ENCODE results near the gene PTPRF.

DNA sequence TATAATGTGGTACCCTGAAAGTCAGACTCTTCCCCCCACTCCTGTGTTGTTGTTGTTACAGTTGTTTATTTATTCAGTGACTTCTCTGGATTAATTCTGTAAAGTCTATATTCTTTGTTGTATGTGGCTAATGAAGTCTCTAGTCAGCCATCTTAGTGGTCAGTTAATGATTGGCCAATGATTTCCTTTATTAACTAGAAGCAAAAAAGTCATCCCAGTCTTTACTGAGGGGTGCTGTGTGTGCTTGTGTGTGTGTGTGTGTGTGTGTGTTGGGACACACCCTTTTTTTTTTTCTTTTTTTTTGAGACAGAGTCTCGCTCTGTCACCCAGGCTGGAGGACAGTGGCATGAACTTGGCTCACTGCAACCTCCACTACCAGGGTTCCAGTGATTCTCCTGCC is 39.6 kb upstream of the PTPRF start:
- TF ChIP-seq, protein P1, sequence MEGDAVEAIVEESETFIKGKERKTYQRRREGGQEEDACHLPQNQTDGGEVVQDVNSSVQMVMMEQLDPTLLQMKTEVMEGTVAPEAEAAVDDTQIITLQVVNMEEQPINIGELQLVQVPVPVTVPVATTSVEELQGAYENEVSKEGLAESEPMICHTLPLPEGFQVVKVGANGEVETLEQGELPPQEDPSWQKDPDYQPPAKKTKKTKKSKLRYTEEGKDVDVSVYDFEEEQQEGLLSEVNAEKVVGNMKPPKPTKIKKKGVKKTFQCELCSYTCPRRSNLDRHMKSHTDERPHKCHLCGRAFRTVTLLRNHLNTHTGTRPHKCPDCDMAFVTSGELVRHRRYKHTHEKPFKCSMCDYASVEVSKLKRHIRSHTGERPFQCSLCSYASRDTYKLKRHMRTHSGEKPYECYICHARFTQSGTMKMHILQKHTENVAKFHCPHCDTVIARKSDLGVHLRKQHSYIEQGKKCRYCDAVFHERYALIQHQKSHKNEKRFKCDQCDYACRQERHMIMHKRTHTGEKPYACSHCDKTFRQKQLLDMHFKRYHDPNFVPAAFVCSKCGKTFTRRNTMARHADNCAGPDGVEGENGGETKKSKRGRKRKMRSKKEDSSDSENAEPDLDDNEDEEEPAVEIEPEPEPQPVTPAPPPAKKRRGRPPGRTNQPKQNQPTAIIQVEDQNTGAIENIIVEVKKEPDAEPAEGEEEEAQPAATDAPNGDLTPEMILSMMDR (IDR thresholded peaks at IDR 0.05; ENCODE audit: low read depth, low read length, poor library complexity, severe bottlenecking): no peak
- no peak for TF ChIP-seq EZH2phosphoT487 (IDR thresholded peaks at IDR 0.05; ENCODE audit: borderline replicate concordance, low read length)
